Neural progenitor cell (in vitro differentiated cells): Measurements from ENCODE around the gene CAB39L. TPM values are rescaled to one million over a fixed set of nuclear protein-coding genes. Genes with fewer than 3 reads are reported as not detected.

ENCODE experiments used
- DNase-seq: peaks from one replicate; pipeline ENCODE4 v3.0.0-alpha.2; 2016; ENCODE audit warnings: low spot score
- H2AFZ ChIP-seq: fragments of 200-600 bp; sonication (generic); replicated peaks from 2 replicates; pipeline ENCODE4 v1.6.1; 2016; ENCODE audit warnings: antibody characterized with exemption
- H3F3A ChIP-seq: fragments of 200-600 bp; sonication (generic); 2 replicates; pipeline ENCODE4 v1.6.1; 2016; ENCODE audit warnings: antibody characterized with exemption, low read depth
- H3K27ac ChIP-seq: fragments of 200-600 bp; sonication (generic); 2 replicates; pipeline ENCODE4 v1.5.1; 2016; ENCODE audit warnings: mild to moderate bottlenecking
- H3K27me3 ChIP-seq: fragments of 200-600 bp; sonication (generic); 2 replicates; pipeline ENCODE4 v1.6.1; 2016; ENCODE audit warnings: mild to moderate bottlenecking, moderate library complexity
- H3K36me3 ChIP-seq: fragments of 200-600 bp; sonication (generic); 2 replicates; pipeline ENCODE4 v1.5.1; 2016
- H3K4me1 ChIP-seq: fragments of 200-600 bp; sonication (generic); 2 replicates; pipeline ENCODE4 v1.6.1; 2016; ENCODE audit warnings: mixed run types
- H3K4me2 ChIP-seq: fragments of 200-600 bp; sonication (generic); 2 replicates; pipeline ENCODE4 v1.6.1; 2016
- H3K4me3 ChIP-seq: fragments of 200-600 bp; sonication (generic); 2 replicates; pipeline ENCODE4 v1.5.1; 2016
- H3K79me2 ChIP-seq: fragments of 200-600 bp; sonication (generic); 2 replicates; pipeline ENCODE4 v1.6.1; 2016; ENCODE audit warnings: low read depth
- H3K9ac ChIP-seq: fragments of 200-600 bp; sonication (generic); 2 replicates; pipeline ENCODE4 v1.6.1; 2016
- H3K9me3 ChIP-seq: fragments of 200-600 bp; sonication (generic); 2 replicates; pipeline ENCODE4 v1.5.1; 2016; ENCODE audit warnings: low read depth
- H4K20me1 ChIP-seq: fragments of 200-600 bp; sonication (generic); 2 replicates; pipeline ENCODE4 v1.6.1; 2016; ENCODE audit warnings: low read depth
- H3K27ac Mint-ChIP-seq: 3 replicates; pipeline ENCODE4 v1.8.0; 2021; ENCODE audit warnings: mixed read lengths
- H3K27me3 Mint-ChIP-seq: 2 replicates; pipeline ENCODE4 v1.8.0; 2022; ENCODE audit warnings: low read depth, mild to moderate bottlenecking, inconsistent platforms, moderate library complexity, mixed read lengths; ENCODE audit not compliant: insufficient read depth
- H3K36me3 Mint-ChIP-seq: 3 replicates; pipeline ENCODE4 v1.8.0; 2021; ENCODE audit warnings: mixed read lengths
- H3K4me1 Mint-ChIP-seq: 3 replicates; pipeline ENCODE4 v1.8.0; 2021; ENCODE audit warnings: mixed read lengths
- H3K4me3 Mint-ChIP-seq: 3 replicates; pipeline ENCODE4 v1.8.0; 2021; ENCODE audit warnings: mild to moderate bottlenecking, moderate library complexity, mixed read lengths
- H3K9me3 Mint-ChIP-seq: 3 replicates; pipeline ENCODE4 v1.8.0; 2020; ENCODE audit warnings: mixed read lengths
- EZH2 ChIP-seq: fragments of 200-600 bp; sonication (generic); IDR thresholded peaks from 2 replicates; pipeline ENCODE4 v1.6.1; 2017; ENCODE audit warnings: antibody characterized with exemption, mild to moderate bottlenecking, moderate library complexity
- EZH2phosphoT487 ChIP-seq: fragments of 200-600 bp; sonication (generic); IDR thresholded peaks from 2 replicates; pipeline ENCODE4 v1.6.1; 2017; ENCODE audit warnings: antibody characterized with exemption
- total RNA-seq: library from RNA; depleted of rRNA; stranded (reverse); fragments of >200 nt; gene quantifications from 2 replicates; pipeline ENCODE4 v1.2.3, GENCODE V29; 2015; ENCODE audit warnings: low replicate concordance
- TF ChIP-seq, protein P1 (sequence below): fragments of 200-600 bp; sonication (generic); IDR thresholded peaks from 2 replicates; pipeline ENCODE4 v1.5.1; 2017; ENCODE audit warnings: antibody characterized with exemption, mild to moderate bottlenecking

The CAB39L gene
- 15.1 and 18.1 TPM in 2 replicates for total RNA-seq

DNA sequence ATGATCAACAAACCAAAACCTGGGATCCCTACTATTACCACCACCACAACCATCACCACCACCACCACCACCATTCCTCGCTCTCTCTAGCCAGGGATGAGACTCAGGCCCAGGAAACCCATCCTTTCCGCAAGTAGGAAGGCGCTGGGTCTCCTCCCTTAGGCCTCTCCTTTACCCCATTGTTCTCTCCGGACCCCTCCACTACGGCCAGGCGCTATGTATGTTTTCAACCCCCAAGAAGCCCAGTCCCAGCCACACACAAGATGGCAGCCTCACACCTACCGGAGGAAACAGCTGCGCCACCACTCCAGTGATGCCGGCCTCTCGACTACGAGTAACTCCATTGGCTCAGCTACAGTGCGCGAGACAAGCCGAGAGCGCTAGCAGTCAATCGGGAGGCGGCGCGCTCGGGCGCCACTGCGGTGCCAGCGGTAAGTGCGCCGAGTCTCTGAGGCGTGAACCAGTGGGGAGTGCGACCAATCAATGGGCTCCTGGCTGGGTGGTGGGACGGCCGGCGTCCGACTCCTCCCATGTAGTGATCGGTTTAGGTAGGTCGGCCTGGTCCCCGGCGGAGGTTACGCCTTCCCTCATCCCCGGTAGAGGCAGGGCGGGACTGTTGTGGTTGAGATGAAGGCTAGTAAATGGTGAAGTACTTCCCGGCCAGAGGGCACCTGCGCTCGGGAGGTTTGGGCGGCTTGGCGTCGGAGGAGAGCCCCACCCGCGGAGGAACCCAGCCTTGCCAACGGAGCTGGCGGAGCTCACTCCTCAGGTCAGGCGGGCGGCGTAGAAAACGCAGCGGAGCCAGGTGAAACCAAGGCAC is at the start of gene CAB39L, which contains the start of gene SETDB2:
TSS of gene CAB39L (minus strand) at position 361 of the 820 bp plus-strand sequence. CDS start 61,154 bp downstream, outside the sequence.
TSS of gene SETDB2 (plus strand) at position 571 of the 820 bp plus-strand sequence. CDS start 7,620 bp downstream, outside the sequence.
- TF ChIP-seq, protein P1, sequence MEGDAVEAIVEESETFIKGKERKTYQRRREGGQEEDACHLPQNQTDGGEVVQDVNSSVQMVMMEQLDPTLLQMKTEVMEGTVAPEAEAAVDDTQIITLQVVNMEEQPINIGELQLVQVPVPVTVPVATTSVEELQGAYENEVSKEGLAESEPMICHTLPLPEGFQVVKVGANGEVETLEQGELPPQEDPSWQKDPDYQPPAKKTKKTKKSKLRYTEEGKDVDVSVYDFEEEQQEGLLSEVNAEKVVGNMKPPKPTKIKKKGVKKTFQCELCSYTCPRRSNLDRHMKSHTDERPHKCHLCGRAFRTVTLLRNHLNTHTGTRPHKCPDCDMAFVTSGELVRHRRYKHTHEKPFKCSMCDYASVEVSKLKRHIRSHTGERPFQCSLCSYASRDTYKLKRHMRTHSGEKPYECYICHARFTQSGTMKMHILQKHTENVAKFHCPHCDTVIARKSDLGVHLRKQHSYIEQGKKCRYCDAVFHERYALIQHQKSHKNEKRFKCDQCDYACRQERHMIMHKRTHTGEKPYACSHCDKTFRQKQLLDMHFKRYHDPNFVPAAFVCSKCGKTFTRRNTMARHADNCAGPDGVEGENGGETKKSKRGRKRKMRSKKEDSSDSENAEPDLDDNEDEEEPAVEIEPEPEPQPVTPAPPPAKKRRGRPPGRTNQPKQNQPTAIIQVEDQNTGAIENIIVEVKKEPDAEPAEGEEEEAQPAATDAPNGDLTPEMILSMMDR, result peak; percentile 52
- TF ChIP-seq EZH2, result no peak

DNA sequence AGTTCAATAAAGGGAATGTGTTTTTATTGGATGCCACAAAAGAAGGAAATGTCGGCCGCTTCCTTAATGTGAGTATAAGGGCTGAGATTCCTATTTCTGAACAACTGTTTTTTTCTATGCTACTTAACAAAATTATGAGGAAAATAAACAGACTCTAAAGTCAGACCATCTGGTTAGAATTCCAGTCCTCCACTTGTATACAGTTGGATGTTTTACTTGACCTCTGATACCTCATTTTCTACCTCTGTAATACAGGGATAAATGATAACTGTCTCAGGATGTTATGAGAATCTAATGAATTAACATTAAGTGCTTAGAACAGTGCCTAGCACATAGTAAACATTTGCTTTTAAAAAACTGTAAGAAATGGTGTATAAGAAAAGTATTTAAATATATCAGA is 44.7 kb upstream of the CAB39L start:
- no peak for TF ChIP-seq EZH2
- Histone ChIP-seq H3K9me3 (no peaks in the 10 kb centered on the region), H3K9ac (no peak overlapping the region), H3K4me2 (no peak overlapping the region), H3K27ac (no peak overlapping the region), H3K4me1 (no peaks in the 10 kb centered on the region), H2AFZ (no peak overlapping the region), H3K36me3 (no peaks in the 10 kb centered on the region), H4K20me1 (no peaks in the 10 kb centered on the region), H3K4me3 (no peak overlapping the region), H3K27me3 (no peaks in the 10 kb centered on the region), H3K79me2 (no peaks in the 10 kb centered on the region), H3F3A (no peaks in the 10 kb centered on the region)
- H3K36me3 Mint-ChIP-seq, result peaks cover 15% of the 10 kb centered on the region
- no peaks in the 10 kb centered on the region for H3K9me3 Mint-ChIP-seq
- H3K4me3 Mint-ChIP-seq, result no peak overlapping the region
- peaks cover 3% of the 10 kb centered on the region for H3K27me3 Mint-ChIP-seq
- H3K4me1 Mint-ChIP-seq, result no peaks in the 10 kb centered on the region
- no peak for DNase-seq
- H3K27ac Mint-ChIP-seq, result no peak overlapping the region

More for the DNA sequence above, at the start of gene CAB39L, which contains the start of gene SETDB2:
- Histone ChIP-seq H3K4me1 (no peaks in the 10 kb centered on the region), H3K4me2 (peak within 1 kb of the TSS; percentile 92), H3K79me2 (peaks cover 16% of the 10 kb centered on the region), H4K20me1 (no peaks in the 10 kb centered on the region), H3K27me3 (no peaks in the 10 kb centered on the region), H3K27ac (peak within 1 kb of the TSS; percentile 81), H3F3A (peaks cover 14% of the 10 kb centered on the region), H3K9me3 (no peaks in the 10 kb centered on the region), H3K36me3 (peaks cover 4% of the 10 kb centered on the region), H3K4me3 (peak within 1 kb of the TSS; percentile 68), H3K9ac (peak within 1 kb of the TSS; percentile 76), H2AFZ (peak within 1 kb of the TSS; percentile 76)
- H3K4me1 Mint-ChIP-seq, result peaks cover 21% of the 10 kb centered on the region
- H3K27ac Mint-ChIP-seq, result peak within 1 kb of the TSS; percentile 99
- no peaks in the 10 kb centered on the region for H3K9me3 Mint-ChIP-seq
- H3K4me3 Mint-ChIP-seq, result peak within 1 kb of the TSS; percentile 98
- H3K36me3 Mint-ChIP-seq, result peaks cover 12% of the 10 kb centered on the region
- peak; percentile 99 for DNase-seq
- H3K27me3 Mint-ChIP-seq, result peaks cover 7% of the 10 kb centered on the region

DNA sequence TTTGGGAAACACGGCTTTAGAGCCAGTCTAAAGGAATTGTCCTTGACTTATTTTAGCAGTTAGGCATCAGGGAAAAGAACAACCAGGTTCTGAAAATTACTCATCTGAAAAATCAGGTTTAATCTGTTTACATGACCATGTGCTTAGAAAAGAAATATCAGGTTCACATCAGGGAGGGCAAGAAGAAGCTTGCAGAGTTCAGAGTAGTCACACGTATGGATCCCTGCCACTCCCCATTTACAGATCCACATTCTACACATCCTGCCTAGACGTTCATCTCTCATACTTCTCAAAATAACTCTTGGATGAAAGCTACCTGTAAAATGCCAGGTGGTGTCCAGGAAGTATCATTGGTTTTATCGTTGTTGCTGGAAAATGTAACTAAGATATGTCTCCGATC is 37.9 kb upstream of the CAB39L start:
- Mint-ChIP-seq H3K36me3 (peaks cover 8% of the 10 kb centered on the region), H3K9me3 (no peaks in the 10 kb centered on the region), H3K27me3 (peaks cover 3% of the 10 kb centered on the region), H3K27ac (no peak overlapping the region), H3K4me1 (no peaks in the 10 kb centered on the region), H3K4me3 (no peak overlapping the region)
- DNase-seq, result no peak
- H2AFZ ChIP-seq, result no peak overlapping the region
- TF ChIP-seq EZH2phosphoT487 (no peak), EZH2 (no peak)
- TF ChIP-seq, protein P1, result no peak
- no peak overlapping the region for H3K9ac ChIP-seq
- H3K4me1 ChIP-seq, result no peaks in the 10 kb centered on the region
- no peaks in the 10 kb centered on the region for H3K36me3 ChIP-seq
- H3K4me3 ChIP-seq, result no peak overlapping the region
- H3K4me2 ChIP-seq, result no peak overlapping the region
- H4K20me1 ChIP-seq, result no peaks in the 10 kb centered on the region
- H3K27me3 ChIP-seq, result no peaks in the 10 kb centered on the region
- no peak overlapping the region for H3K27ac ChIP-seq
- H3F3A ChIP-seq, result no peaks in the 10 kb centered on the region
- H3K79me2 ChIP-seq, result no peaks in the 10 kb centered on the region
- H3K9me3 ChIP-seq, result no peaks in the 10 kb centered on the region

- TF ChIP-seq EZH2 (no peak), EZH2phosphoT487 (no peak)
- TF ChIP-seq, protein P1, result no peak
- H4K20me1 ChIP-seq, result no peaks in the 10 kb centered on the region
- H3K27ac Mint-ChIP-seq, result no peak overlapping the region
- H2AFZ ChIP-seq, result no peak overlapping the region
- H3K4me1 Mint-ChIP-seq, result no peaks in the 10 kb centered on the region
- no peak for DNase-seq
- H3K27ac ChIP-seq, result no peak overlapping the region
- no peaks in the 10 kb centered on the region for H3K9me3 Mint-ChIP-seq
- H3K4me1 ChIP-seq, result no peaks in the 10 kb centered on the region
- peaks cover 3% of the 10 kb centered on the region for H3K36me3 Mint-ChIP-seq
- H3K79me2 ChIP-seq, result no peaks in the 10 kb centered on the region
- H3K36me3 ChIP-seq, result no peaks in the 10 kb centered on the region
- H3K27me3 ChIP-seq, result no peaks in the 10 kb centered on the region
- no peak overlapping the region for H3K4me3 ChIP-seq
- H3K4me3 Mint-ChIP-seq, result no peak overlapping the region
- no peaks in the 10 kb centered on the region for H3F3A ChIP-seq
- H3K9me3 ChIP-seq, result no peaks in the 10 kb centered on the region
- H3K27me3 Mint-ChIP-seq, result no peaks in the 10 kb centered on the region
- H3K9ac ChIP-seq, result no peak overlapping the region
- H3K4me2 ChIP-seq, result no peak overlapping the region
Measured at GRCh38 chr13:49476529-49476928, 32.7 kb upstream of the CAB39L start.
